GM10266 (cell line): ENCODE measurements around the gene MELK.

ENCODE experiments used
- DNase-seq: peaks from one replicate; pipeline ENCODE4 v3.0.0; 2012; ENCODE audit errors: extremely low spot score
- CTCF ChIP-seq: IDR thresholded peaks from 2 replicates; pipeline ENCODE4 v1.5.1; 2012; ENCODE audit warnings: mild to moderate bottlenecking, low read depth; ENCODE audit not compliant: control insufficient read depth, insufficient read depth; ENCODE audit errors: missing control alignments

The MELK gene

GRCh38 chr9:36622121-36622520, 49.4 kb downstream of the MELK start:
- no peak for DNase-seq
- no peak for TF ChIP-seq CTCF

DNA sequence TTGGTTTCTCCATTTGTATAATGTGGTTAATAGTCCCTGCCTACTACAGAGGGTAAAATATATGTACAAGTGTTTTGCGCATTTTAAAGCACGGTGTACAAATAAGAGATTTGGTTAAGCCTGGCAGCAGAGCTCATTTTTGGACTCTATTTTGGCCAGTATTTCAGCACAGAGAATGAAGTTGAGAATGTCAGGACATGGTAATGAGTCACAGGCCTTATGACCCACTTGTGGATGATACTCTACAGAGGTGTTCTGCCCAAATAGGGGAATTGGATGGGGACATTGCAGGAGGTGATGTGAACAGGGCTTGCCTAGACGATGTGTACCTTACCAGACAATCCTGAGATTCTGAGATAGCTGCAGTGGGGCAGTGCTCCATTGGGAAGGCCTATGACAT, 50.6 kb downstream of the MELK start:
- no peak for DNase-seq
- TF ChIP-seq CTCF = no peak

GRCh38 chr9:36625006-36625615, 52.4 kb downstream of the MELK start:
- TF ChIP-seq CTCF = no peak
- DNase-seq = no peak

GRCh38 chr9:36632892-36633291, 60.2 kb downstream of the MELK start:
- DNase-seq = no peak
- peak; percentile 46 for TF ChIP-seq CTCF

DNA sequence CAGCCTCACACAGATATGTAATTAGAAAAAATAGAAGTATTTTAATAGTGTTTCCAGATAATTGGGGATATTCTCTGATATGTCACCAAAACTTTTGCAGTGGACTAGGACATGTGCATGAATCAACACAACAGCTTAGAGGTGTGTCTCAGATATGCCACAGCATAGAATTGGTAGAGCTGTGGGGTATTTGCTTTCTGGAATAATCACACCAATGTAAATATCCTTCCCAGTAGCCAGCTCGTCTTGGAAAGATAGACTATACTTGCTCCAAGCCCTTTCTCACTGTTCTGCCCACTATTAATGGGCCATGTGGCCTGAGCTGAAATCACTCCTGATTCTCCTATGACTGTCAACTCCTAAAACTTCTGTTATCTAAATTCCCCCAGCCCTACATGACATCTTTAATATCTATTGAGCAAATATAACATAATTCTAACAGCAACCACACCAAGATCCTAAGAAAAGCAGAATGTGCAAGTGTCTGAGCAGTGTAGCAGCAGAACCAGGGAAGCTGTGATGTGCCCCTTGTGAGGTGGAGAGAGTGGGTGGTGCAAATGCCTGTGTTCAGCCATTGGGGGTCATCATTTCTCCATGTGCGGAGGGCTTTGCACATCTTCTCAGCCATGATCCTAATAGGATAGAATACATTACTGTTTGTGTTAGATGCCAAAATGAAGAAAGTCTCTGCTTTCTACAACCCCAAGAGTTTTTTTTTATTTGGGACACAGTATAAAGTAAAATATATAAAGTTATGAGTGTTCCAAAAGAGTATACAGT, 65.0 kb downstream of the MELK start:
- no peak for DNase-seq
- peak; percentile 47 for TF ChIP-seq CTCF

DNA sequence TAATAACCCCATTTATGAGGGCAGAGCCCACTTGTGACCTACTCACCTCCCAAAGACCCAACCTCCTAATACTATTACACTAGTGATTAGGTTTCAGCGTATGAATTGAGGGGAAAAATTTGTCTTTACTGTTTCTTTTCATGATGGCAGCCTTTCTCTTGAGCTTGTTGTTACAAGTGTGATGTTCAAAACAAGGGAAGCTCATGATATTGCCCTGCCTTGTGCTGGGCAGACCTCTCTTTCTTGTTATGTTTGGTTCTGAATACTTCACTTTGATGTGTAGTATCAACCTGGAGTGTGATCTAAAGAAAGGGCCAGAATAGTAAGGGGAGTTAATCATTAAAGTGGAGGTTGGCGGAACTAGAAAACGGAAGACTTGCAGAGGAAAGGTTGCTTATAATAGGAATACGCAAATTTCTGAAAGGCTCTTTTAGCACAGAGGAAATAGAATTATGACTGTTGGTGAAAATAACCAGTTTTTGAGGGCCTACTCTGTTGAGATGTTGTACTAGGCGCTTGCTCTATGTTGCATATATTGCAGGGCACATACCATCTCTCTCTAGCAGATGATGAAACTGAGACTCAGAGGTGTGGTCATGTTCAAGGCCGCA, 68.2 kb downstream of the MELK start:
- DNase-seq = no peak
- no peak for TF ChIP-seq CTCF

GRCh38 chr9:36642817-36643216, 70.1 kb downstream of the MELK start:
- no peak for DNase-seq
- TF ChIP-seq CTCF = no peak
